Caco-2 (cell line): ENCODE measurements around the gene ADCY9. TPM values are rescaled to one million over a fixed set of nuclear protein-coding genes. Genes with fewer than 3 reads are reported as not detected.
A peak's percentile ranks its signal among the peaks of the same experiment; 100 is the strongest.
"Not testable (repeated sequence)": the region's sequence is repeated elsewhere in the genome, so short reads cannot be mapped to it uniquely, and the experiment has no call there.

Source experiments
- BruUV-seq: library from RNA; stranded (reverse); fragments of 400-500 nt; replicated peaks from 2 replicates; lab custom pipeline; 2021; lab: Mats Ljungman, UMichigan
- CTCF ChIA-PET: fragments of 300-600 bp; sonication (Branson Sonifier 250); formaldehyde crosslinking; loops from one replicate; lab custom pipeline; 2022; ENCODE audit warnings: antibody characterized with exemption; lab: Charles Lee
- POLR2A ChIA-PET: fragments of 300-600 bp; sonication (Branson Sonifier 250); formaldehyde crosslinking; loops from one replicate; lab custom pipeline; 2022; ENCODE audit warnings: antibody characterized with exemption; lab: Charles Lee
- DNase-seq, 2 experiments: peaks; one replicate each; pipeline versions ENCODE4 v3.0.0 to v3.0.0-alpha.2; 2020 to 2022
- H3K27me3 ChIP-seq: replicated peaks from 2 replicates; pipeline ENCODE4 v1.6.0; 2011; ENCODE audit warnings: low read length; ENCODE audit not compliant: control insufficient read depth, insufficient read depth
- H3K36me3 ChIP-seq: 2 replicates; pipeline ENCODE4 v1.5.1; 2011; ENCODE audit warnings: low read length; ENCODE audit not compliant: control insufficient read depth, insufficient read depth
- H3K4me1 ChIP-seq: fragments of 250-450 bp; sonication (Bioruptor Pico); 2 replicates; pipeline ENCODE4 v1.5.1; 2020; ENCODE audit warnings: mild to moderate bottlenecking
- H3K4me3 ChIP-seq: 2 replicates; pipeline ENCODE4 v1.5.1; 2011; ENCODE audit warnings: low read depth, mild to moderate bottlenecking, control low read depth, low read length
- H3K9me3 ChIP-seq: fragments of 250-450 bp; sonication (Bioruptor Pico); 2 replicates; pipeline ENCODE4 v1.5.1; 2020; ENCODE audit warnings: mild to moderate bottlenecking, moderate library complexity
- H3K27ac Mint-ChIP-seq: one replicate; pipeline ENCODE4 v1.8.0; 2022; ENCODE audit warnings: mixed read lengths; ENCODE audit not compliant: unreplicated experiment
- H3K27me3 Mint-ChIP-seq: one replicate; pipeline ENCODE4 v1.8.0; 2022; ENCODE audit warnings: mixed read lengths; ENCODE audit not compliant: insufficient read depth, unreplicated experiment
- H3K36me3 Mint-ChIP-seq: one replicate; pipeline ENCODE4 v1.8.0; 2022; ENCODE audit warnings: mild to moderate bottlenecking, mixed read lengths; ENCODE audit not compliant: insufficient read depth, unreplicated experiment
- H3K4me1 Mint-ChIP-seq: one replicate; pipeline ENCODE4 v1.8.0; 2022; ENCODE audit warnings: low read depth, mixed read lengths; ENCODE audit not compliant: unreplicated experiment
- H3K4me3 Mint-ChIP-seq: one replicate; pipeline ENCODE4 v1.8.0; 2022; ENCODE audit warnings: mild to moderate bottlenecking, moderate library complexity, mixed read lengths; ENCODE audit not compliant: unreplicated experiment
- H3K9me3 Mint-ChIP-seq: one replicate; pipeline ENCODE4 v1.8.0; 2022; ENCODE audit warnings: mixed read lengths; ENCODE audit not compliant: unreplicated experiment
- CTCF ChIP-seq, 2 experiments: fragments of 200-600 bp in 1 of 2; IDR thresholded peaks; 1 replicate in 1 of 2; 2 replicates in 1 of 2; pipeline versions ENCODE4 v1.5.1 to v1.8.0; 2011 to 2022; ENCODE audit warnings: antibody characterized with exemption in 1 of 2, control low read depth in 1 of 2, inconsistent platforms in 1 of 2, low read depth in 1 of 2, low read length in 1 of 2, mild to moderate bottlenecking in 1 of 2, moderate library complexity in 1 of 2; ENCODE audit not compliant: insufficient read depth in 1 of 2, severe bottlenecking in 1 of 2, unreplicated experiment in 1 of 2
- intact Hi-C: fragments of 100-400 bp; cut with micrococcal nuclease; formaldehyde crosslinking; loops from one replicate; pipeline ENCODE4 v1.10.0; 2022; ENCODE audit not compliant: unreplicated experiment
- total RNA-seq: library from RNA; stranded (reverse); gene quantifications from 2 replicates; pipeline ENCODE4 v1.2.3, GENCODE V29; 2022

The ADCY9 gene
- total RNA-seq, 1 experiment from 2014 or later, result 11.5 TPM

- H3K9me3 ChIP-seq, result no peaks in the 10 kb centered on the region
- no peak overlapping the region for H3K4me3 ChIP-seq
- Mint-ChIP-seq H3K36me3 (no peaks in the 10 kb centered on the region), H3K4me3 (no peak overlapping the region), H3K4me1 (no peaks in the 10 kb centered on the region), H3K27me3 (no peaks in the 10 kb centered on the region), H3K27ac (no peak overlapping the region), H3K9me3 (no peaks in the 10 kb centered on the region)
- ChIA-PET POLR2A (no interaction called here), CTCF (no interaction called here)
- DNase-seq, result no peak
- no peak for TF ChIP-seq CTCF (IDR thresholded peaks at IDR 0.05; ENCODE audit: insufficient read depth in 1 of 2, low read depth in 1 of 2, low read length in 1 of 2, severe bottlenecking in 1 of 2, unreplicated experiment in 1 of 2)
- no TSS peak for BruUV-seq
- H3K27me3 ChIP-seq, result no peaks in the 10 kb centered on the region
- H3K36me3 ChIP-seq, result no peaks in the 10 kb centered on the region
- peaks cover 4% of the 10 kb centered on the region; the same call in 1 of the 2 replicates for H3K4me1 ChIP-seq
- intact Hi-C loops, result no loop called here
Measured at GRCh38 chr16:3963203-3963602, 153.0 kb downstream of the ADCY9 start.

GRCh38 chr16:3961449-3961849, 154.8 kb downstream of the ADCY9 start:
- no peaks in the 10 kb centered on the region for H3K36me3 Mint-ChIP-seq
- Histone ChIP-seq H3K4me3 (no peak overlapping the region), H3K27me3 (no peaks in the 10 kb centered on the region), H3K36me3 (no peaks in the 10 kb centered on the region), H3K4me1 (peaks cover 4% of the 10 kb centered on the region; the same call in 1 of the 2 replicates), H3K9me3 (no peaks in the 10 kb centered on the region)
- no peak for DNase-seq
- intact Hi-C loops, result no loop called here
- TF ChIP-seq CTCF (IDR thresholded peaks at IDR 0.05; ENCODE audit: insufficient read depth in 1 of 2, low read depth in 1 of 2, low read length in 1 of 2, severe bottlenecking in 1 of 2, unreplicated experiment in 1 of 2), result no peak
- CTCF ChIA-PET, result no interaction called here
- peaks cover 6% of the 10 kb centered on the region for H3K4me1 Mint-ChIP-seq
- H3K27me3 Mint-ChIP-seq, result no peaks in the 10 kb centered on the region
- H3K27ac Mint-ChIP-seq, result no peak overlapping the region
- no TSS peak for BruUV-seq
- POLR2A ChIA-PET, result no interaction called here
- no peaks in the 10 kb centered on the region for H3K9me3 Mint-ChIP-seq
- H3K4me3 Mint-ChIP-seq, result peak overlapping the region; percentile 66

GRCh38 chr16:3959926-3960590, 156.2 kb downstream of the ADCY9 start:
- H3K27me3 ChIP-seq, H3K4me1 Mint-ChIP-seq, DNase-seq, H3K9me3 ChIP-seq, H3K36me3 ChIP-seq, H3K27me3 Mint-ChIP-seq, H3K9me3 Mint-ChIP-seq, intact Hi-C loops, H3K4me1 ChIP-seq, H3K27ac Mint-ChIP-seq, CTCF ChIA-PET, BruUV-seq, H3K36me3 Mint-ChIP-seq: not testable (repeated sequence)
- H3K4me3 ChIP-seq, result peak overlapping the region; percentile 24
- peak overlapping the region; percentile 66 for H3K4me3 Mint-ChIP-seq
- POLR2A ChIA-PET, result interaction anchor here (0.6 kb wide), 1 partner anchor 758 kb away, joined by 3 read pairs; no protein-coding TSS in a partner anchor
